ENCODE data around the gene XRRA1. TPM values are rescaled to one million over a fixed set of nuclear protein-coding genes. Genes with fewer than 3 reads are reported as not detected.

The XRRA1 gene
- total RNA-seq, 1 experiment from 2014 or later, result 23.5 TPM

- no TSS peak for BruUV-seq (replicated peaks)
- H3K79me2 ChIP-seq (ENCODE audit: low read length), result peaks cover 25% of the 10 kb centered on the region
- ChIA-PET CTCF (no interaction called here), POLR2A (ENCODE audit: unreplicated experiment) (no interaction called here)
- H3K9me3 ChIP-seq (ENCODE audit: low read length), result no peaks in the 10 kb centered on the region
- intact Hi-C loops (cut with micrococcal nuclease), result no loop called here
- no peak overlapping the region for H3K4me3 ChIP-seq (ENCODE audit: low read length)
- no peak for DNase-seq
- no peaks in the 10 kb centered on the region for H3K4me1 ChIP-seq (ENCODE audit: insufficient read depth, low read length)
- TF ChIP-seq EZH2phosphoT487 (IDR thresholded peaks at IDR 0.05; ENCODE audit: borderline replicate concordance, low read length) (no peak), EZH2 (IDR thresholded peaks at IDR 0.05; ENCODE audit: low read length, unreplicated experiment) (no peak)
- TF ChIP-seq, protein P1, sequence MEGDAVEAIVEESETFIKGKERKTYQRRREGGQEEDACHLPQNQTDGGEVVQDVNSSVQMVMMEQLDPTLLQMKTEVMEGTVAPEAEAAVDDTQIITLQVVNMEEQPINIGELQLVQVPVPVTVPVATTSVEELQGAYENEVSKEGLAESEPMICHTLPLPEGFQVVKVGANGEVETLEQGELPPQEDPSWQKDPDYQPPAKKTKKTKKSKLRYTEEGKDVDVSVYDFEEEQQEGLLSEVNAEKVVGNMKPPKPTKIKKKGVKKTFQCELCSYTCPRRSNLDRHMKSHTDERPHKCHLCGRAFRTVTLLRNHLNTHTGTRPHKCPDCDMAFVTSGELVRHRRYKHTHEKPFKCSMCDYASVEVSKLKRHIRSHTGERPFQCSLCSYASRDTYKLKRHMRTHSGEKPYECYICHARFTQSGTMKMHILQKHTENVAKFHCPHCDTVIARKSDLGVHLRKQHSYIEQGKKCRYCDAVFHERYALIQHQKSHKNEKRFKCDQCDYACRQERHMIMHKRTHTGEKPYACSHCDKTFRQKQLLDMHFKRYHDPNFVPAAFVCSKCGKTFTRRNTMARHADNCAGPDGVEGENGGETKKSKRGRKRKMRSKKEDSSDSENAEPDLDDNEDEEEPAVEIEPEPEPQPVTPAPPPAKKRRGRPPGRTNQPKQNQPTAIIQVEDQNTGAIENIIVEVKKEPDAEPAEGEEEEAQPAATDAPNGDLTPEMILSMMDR (conservative IDR thresholded peaks at IDR 0.05; ENCODE audit: low read depth, low read length), result no peak
- no peak overlapping the region for H3K9ac ChIP-seq (ENCODE audit: low read length)
- no peaks in the 10 kb centered on the region for H3F3A ChIP-seq (ENCODE audit: low read length, unreplicated experiment)
- H3K9me2 ChIP-seq (replicated peaks; ENCODE audit: low read length), result no peaks in the 10 kb centered on the region
- no peak overlapping the region for H2AFZ ChIP-seq (ENCODE audit: low read length)
- peaks cover 48% of the 10 kb centered on the region for H3K36me3 ChIP-seq (ENCODE audit: low read depth, low read length)
- no peak overlapping the region for H3K4me2 ChIP-seq (ENCODE audit: low read length)
- ATAC-seq, result no peak
- no peaks in the 10 kb centered on the region for H4K20me1 ChIP-seq (ENCODE audit: low read length)
- no peaks in the 10 kb centered on the region for H3K27me3 ChIP-seq (ENCODE audit: low read length)
- H3K27ac ChIP-seq (ENCODE audit: low read length), result no peak overlapping the region
Measured at GRCh38 chr11:74791333-74792100, 157.4 kb downstream of the XRRA1 start.

Other genes starting within 250 kb of the XRRA1 start
- not detected in 2 replicates for gene CHRDL2, start 217.7 kb downstream of the XRRA1 start, total RNA-seq (2014; rRNA removed)
- 20.4 and 20.8 TPM in 2 replicates for gene RNF169, start 200.2 kb downstream of the XRRA1 start, total RNA-seq (2014; rRNA removed)
- 129 and 142 TPM in 2 replicates for gene SPCS2, start 175 bp upstream of the XRRA1 start, total RNA-seq (2014; rRNA removed)
- gene NEU3, start 39.8 kb upstream of the XRRA1 start, total RNA-seq (2014; rRNA removed), result 15.7 and 16.1 TPM in 2 replicates
- gene OR2AT4, start 147.8 kb upstream of the XRRA1 start, total RNA-seq (2014; rRNA removed), result not detected in 2 replicates
- gene SLCO2B1, start 202.0 kb upstream of the XRRA1 start, total RNA-seq (2014; rRNA removed), result not detected in 2 replicates

All from PC-3 (cell line).